HepG2 (cell line): Measurements from ENCODE around the gene LCN2. TPM values are rescaled to one million over a fixed set of nuclear protein-coding genes. Genes with fewer than 3 reads are reported as not detected.
A peak's percentile ranks its signal among the peaks of the same experiment; 100 is the strongest.

Experiments
- CAMTA2 ChIP-seq: sonication (generic); formaldehyde crosslinking; IDR thresholded peaks from 2 replicates; pipeline ENCODE4 v1.4.0; 2020; ENCODE audit warnings: mild to moderate bottlenecking, missing genetic modification reagents, borderline replicate concordance
- HMGA1 ChIP-seq: sonication (generic); formaldehyde crosslinking; conservative IDR thresholded peaks from 2 replicates; pipeline ENCODE4 v1.4.0; 2020; ENCODE audit warnings: missing genetic modification reagents
- IKZF1 ChIP-seq: fragments of 450-650 bp; IDR thresholded peaks from 2 replicates; pipeline ENCODE4 v1.7.1; 2016
- NFATC3 ChIP-seq: sonication (generic); formaldehyde crosslinking; IDR thresholded peaks from 2 replicates; pipeline ENCODE4 v1.5.1; 2020; ENCODE audit warnings: mild to moderate bottlenecking, missing genetic modification reagents
- NFKB2 ChIP-seq: sonication (generic); formaldehyde crosslinking; IDR thresholded peaks from 2 replicates; pipeline ENCODE4 v1.4.0; 2020; ENCODE audit warnings: missing genetic modification reagents, borderline replicate concordance
- PHB2 ChIP-seq: fragments of 450-650 bp; IDR thresholded peaks from 2 replicates; pipeline ENCODE4 v1.6.1; 2018; ENCODE audit not compliant: partially characterized antibody
- ZNF292 ChIP-seq: sonication (generic); formaldehyde crosslinking; IDR thresholded peaks from 2 replicates; pipeline ENCODE4 v1.8.1; 2022; ENCODE audit warnings: mild to moderate bottlenecking, low read depth, missing genetic modification reagents, borderline replicate concordance
- ZNF451 ChIP-seq: sonication (generic); formaldehyde crosslinking; IDR thresholded peaks from 2 replicates; pipeline ENCODE4 v1.5.0; 2020; ENCODE audit warnings: mild to moderate bottlenecking, missing genetic modification reagents
- ZNF557 ChIP-seq: sonication (generic); formaldehyde crosslinking; IDR thresholded peaks from 2 replicates; pipeline ENCODE4 v1.4.0; 2020; ENCODE audit warnings: missing genetic modification reagents
- ZNF670 ChIP-seq: sonication (generic); formaldehyde crosslinking; IDR thresholded peaks from 2 replicates; pipeline ENCODE4 v1.8.0; 2022; ENCODE audit warnings: mild to moderate bottlenecking, missing genetic modification reagents, borderline replicate concordance
- ZNF768 ChIP-seq: sonication (generic); formaldehyde crosslinking; IDR thresholded peaks from 2 replicates; pipeline ENCODE4 v1.4.0; 2020; ENCODE audit warnings: missing genetic modification reagents
- ZXDC ChIP-seq: sonication (generic); formaldehyde crosslinking; IDR thresholded peaks from 2 replicates; pipeline ENCODE4 v1.5.0; 2020; ENCODE audit warnings: mild to moderate bottlenecking, missing genetic modification reagents
- polyA plus RNA-seq, 8 experiments: library from polyadenylated mRNA; depleted of rRNA in 3 of 8; stranded (reverse) in 7 of 8; unstranded in 1 of 8; fragments of >200 nt; fragmentation: Illumina TruSeq in 4 of 8; extraction: Trizol in 4 of 8; gene quantifications; 2 replicates each; pipeline versions ENCODE4 v1.2.1 to v1.2.3, GENCODE V29; 2011 to 2016; ENCODE audit warnings: low read depth in 4 of 8, missing spikeins in 1 of 8, mixed read lengths in 1 of 8; ENCODE audit not compliant: insufficient read depth in 1 of 8
- total RNA-seq, 5 experiments: library from RNA; depleted of rRNA; stranded (reverse); fragments of >200 nt; fragmentation: Illumina TruSeq; extraction: Trizol; gene quantifications; 2 replicates each; pipeline ENCODE4 v1.2.3, GENCODE V29; 2016; ENCODE audit warnings: low read depth in 1 of 5
- TF ChIP-seq, protein P1 (sequence below): IDR thresholded peaks from 2 replicates; pipeline ENCODE4 v1.6.1; 2016; ENCODE audit warnings: missing compliant biosample characterization, missing genetic modification reagents, borderline replicate concordance

The LCN2 gene
- total and polyA plus RNA-seq, 2 of the 13 experiments (the other 11 are each of a cell fraction or from before 2014, with no cell fraction given), result 0.38 to 1.4 TPM

DNA sequence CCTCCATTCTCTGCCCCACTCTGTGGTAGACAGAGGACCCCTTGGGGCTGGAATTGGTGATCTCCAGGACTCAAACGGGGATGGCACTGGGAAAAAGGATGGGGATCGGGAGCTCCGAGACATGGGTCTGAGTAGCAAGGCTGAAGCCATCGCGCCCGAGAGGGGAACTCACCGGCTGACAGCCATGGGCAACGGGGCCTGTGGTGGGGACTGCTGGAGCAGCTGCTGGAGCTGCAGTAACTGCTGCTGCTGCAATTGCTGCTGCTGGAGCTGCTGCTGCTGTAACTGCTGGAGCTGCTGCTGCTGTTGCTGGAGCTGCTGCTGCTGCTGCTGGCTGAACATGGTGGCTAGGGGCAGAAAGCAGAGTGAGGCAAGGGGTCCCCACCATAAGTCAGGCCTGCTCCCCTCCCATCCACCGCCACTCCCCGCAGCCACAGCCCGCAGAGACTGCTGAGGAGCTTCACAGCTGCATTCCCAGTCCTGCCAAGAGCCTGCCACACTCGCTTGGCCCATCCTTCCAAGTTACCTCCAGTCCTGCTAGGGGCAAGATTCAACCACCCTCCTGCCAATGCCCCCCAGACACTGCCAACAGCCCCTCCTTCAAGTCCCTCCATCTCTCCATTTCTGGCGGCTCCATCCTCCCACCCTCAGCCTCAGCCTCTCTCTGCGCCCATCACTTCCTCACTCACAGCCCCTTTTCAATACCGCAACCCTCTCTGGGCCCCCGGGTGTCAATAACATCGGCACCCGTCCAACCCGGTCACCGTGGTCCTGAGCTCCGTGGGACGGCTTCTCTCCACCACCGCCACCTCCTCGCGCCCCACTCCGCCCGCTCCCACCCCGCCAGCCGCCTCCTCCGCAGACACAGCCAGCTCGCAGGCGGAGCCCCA is 41.5 kb downstream of the LCN2 start (continued):
- TF ChIP-seq, protein P1, sequence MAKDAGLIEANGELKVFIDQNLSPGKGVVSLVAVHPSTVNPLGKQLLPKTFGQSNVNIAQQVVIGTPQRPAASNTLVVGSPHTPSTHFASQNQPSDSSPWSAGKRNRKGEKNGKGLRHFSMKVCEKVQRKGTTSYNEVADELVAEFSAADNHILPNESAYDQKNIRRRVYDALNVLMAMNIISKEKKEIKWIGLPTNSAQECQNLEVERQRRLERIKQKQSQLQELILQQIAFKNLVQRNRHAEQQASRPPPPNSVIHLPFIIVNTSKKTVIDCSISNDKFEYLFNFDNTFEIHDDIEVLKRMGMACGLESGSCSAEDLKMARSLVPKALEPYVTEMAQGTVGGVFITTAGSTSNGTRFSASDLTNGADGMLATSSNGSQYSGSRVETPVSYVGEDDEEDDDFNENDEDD (CRISPR knock-in tag), result no peak
- no peak for TF ChIP-seq IKZF1
- TF ChIP-seq HMGA1 (CRISPR knock-in tag), result no peak
- no peak for TF ChIP-seq ZNF768 (CRISPR knock-in tag)
- TF ChIP-seq ZNF670 (CRISPR knock-in tag), result 0 out of 2 replicates have a peak, but pooled peaks have one; percentile 11
- no peak for TF ChIP-seq NFATC3 (CRISPR knock-in tag)
- 0 out of 2 replicates have a peak, but pooled peaks have one; percentile 20 for TF ChIP-seq ZXDC (CRISPR knock-in tag)
- no peak for TF ChIP-seq NFKB2
- 0 out of 2 replicates have a peak, but pooled peaks have one; percentile 20 for TF ChIP-seq ZNF292 (CRISPR knock-in tag)
- TF ChIP-seq PHB2, result no peak
- TF ChIP-seq ZNF451 (CRISPR knock-in tag), result no peak
- no peak for TF ChIP-seq ZNF557 (CRISPR knock-in tag)
- TF ChIP-seq CAMTA2 (CRISPR knock-in tag), result no peak
- TF ChIP-seq, all 625 proteins: peak for 19
